Heart left ventricle (tissue), 13 donors: Measurements from ENCODE around the gene DAZAP1.

Experiments
- CTCF ChIP-seq, 12 donors: fragments of 200-600 bp; sonication (generic) in 4 of 12; IDR thresholded peaks; one replicate each; pipeline versions ENCODE4 v1.5.0 to v1.8.0; 2018 to 2022; ENCODE audit warnings: antibody characterized with exemption in 12 of 12, mild to moderate bottlenecking in 5 of 12
- POLR2A ChIP-seq, 2 donors: fragments of 450-650 bp; IDR thresholded peaks; one replicate each; pipeline ENCODE4 v1.6.1; 2017; ENCODE audit warnings: antibody characterized with exemption in 2 of 2, mild to moderate bottlenecking in 2 of 2, moderate library complexity in 2 of 2
- donor health status: ischemic (EF 13 %, LVEDD 7.1; RV severe dilation, severe dysfunction).
- donor health status: DM: no; HTN: yes; CAD: no.
- donor health status: DM: no; HTN: no; CAD: no.
- donor health status: ischemic (EF 25% LVEDD 6.9; RV normal size, moderate dysfunction).
- donor health status: ischemic (EF 25% LVEDD 5.7; RV mildly dilated, moderate dysfunction).
- donor health status: ischemic (EF 35%, LVEDD 5.7; RV mildly dilated, moderate dysfunction).
- donor health status: nonischemic (EF 11% LVEDD 7.7; RV severe dilation, severe dysfunction).
- donor health status: DM: yes; HTN: yes; CAD: no.
- donor health status: PGD.
- donor health status: ischemic (EF 29% LVEDD 5.4; RV normal size, mild dysfunction).
- donor health status: nonischemic (EF 23%, LVEDD 6.1; RV moderate dilation, normal function).

- TF ChIP-seq CTCF (IDR thresholded peaks at IDR 0.05) = no peak
- no peak for TF ChIP-seq POLR2A (IDR thresholded peaks at IDR 0.05)
Measured at GRCh38 chr19:1427221-1427920, 20.0 kb downstream of the DAZAP1 start.
